Measurements from ENCODE around the gene TTC4. TPM values are rescaled to one million over a fixed set of nuclear protein-coding genes. Genes with fewer than 3 reads are reported as not detected.

TTC4 gene
- total RNA-seq, 1 experiment from 2014 or later, result 30.8 TPM

DNA sequence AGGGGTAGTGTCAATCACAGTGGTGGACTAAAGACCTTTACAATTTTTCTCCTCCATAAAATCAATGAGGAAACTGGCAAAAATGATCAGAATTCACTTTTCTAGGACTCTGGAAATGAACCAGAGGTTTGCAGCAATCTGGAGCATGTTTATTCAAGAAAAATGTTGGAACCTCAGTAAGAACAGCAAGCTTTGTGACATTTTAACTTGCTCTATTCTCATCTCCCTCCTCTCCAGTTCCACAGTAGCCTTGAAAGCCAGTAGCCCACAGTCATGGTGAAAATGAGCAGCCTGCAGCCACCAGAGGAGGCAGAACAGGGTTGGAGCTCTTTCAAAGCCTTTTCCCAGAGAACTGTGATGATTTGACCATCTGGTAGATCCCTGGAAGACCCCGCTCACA, 9.1 kb downstream of the TTC4 start:
- no peak overlapping the region for H3K9ac ChIP-seq (ENCODE audit: extremely low read depth, insufficient read length, low read length)
- no peak overlapping the region for H4K5ac ChIP-seq (ENCODE audit: insufficient read length, low read depth, low read length)
- Mint-ChIP-seq H3K36me3 (ENCODE audit: insufficient read depth in 1 of 3, low read depth in 3 of 3) (peaks cover 49 to 88% (median 80%) of the 10 kb centered on the region in 3 experiments), H3K27me3 (ENCODE audit: low read depth) (no peaks in the 10 kb centered on the region), H3K9me3 (peaks cover 0 to 4% of the 10 kb centered on the region in 2 experiments; a peak in 1 of 5 replicates), H3K4me1 (peaks cover 0 to 3% of the 10 kb centered on the region in 2 experiments; a peak in 1 of 4 replicates), H3K4me3 (no peak overlapping the region), H3K27ac (no peak overlapping the region)
- H4K8ac ChIP-seq (replicated peaks; ENCODE audit: insufficient read length, low read depth, low read length), result no peak overlapping the region
- H2AK5ac ChIP-seq (ENCODE audit: insufficient read length, low read length), result no peak overlapping the region
- no peak overlapping the region for H2AFZ ChIP-seq (ENCODE audit: low read length)
- H3K23me2 ChIP-seq (ENCODE audit: insufficient read length, low read depth, low read length, poor library complexity, severe bottlenecking), result no peaks in the 10 kb centered on the region
- TF ChIP-seq CTCF (conservative IDR thresholded peaks at IDR 0.05), result no peak
- H3K4me2 ChIP-seq (ENCODE audit: insufficient read depth, insufficient read length, low read length), result no peak overlapping the region
- no CpG with 5 or more reads among the region's 1 CpG for WGBS (ENCODE audit: extremely low coverage, insufficient read length, low lambda C conversion rate)
- H3K4me1 ChIP-seq (ENCODE audit: insufficient read depth, low read length), result no peaks in the 10 kb centered on the region
- no peak for DNase-seq
- no peak overlapping the region for H4K91ac ChIP-seq (ENCODE audit: insufficient read length, low read depth, low read length)
- no peak overlapping the region for H3K23ac ChIP-seq (ENCODE audit: insufficient read length, low read depth, low read length)
- H3K18ac ChIP-seq (ENCODE audit: insufficient read length, low read depth, low read length), result no peak overlapping the region
- no peak overlapping the region for H2BK20ac ChIP-seq (ENCODE audit: low read depth, low read length, poor library complexity, severe bottlenecking)
- no peak overlapping the region for H2BK5ac ChIP-seq (ENCODE audit: insufficient read length, low read length)
- H3K27ac ChIP-seq (ENCODE audit: insufficient read length, low read depth, low read length), result no peak overlapping the region
- no peaks in the 10 kb centered on the region for H3K9me3 ChIP-seq (ENCODE audit: control insufficient read depth, low read depth, low read length)
- no peaks in the 10 kb centered on the region for H3K27me3 ChIP-seq (ENCODE audit: insufficient read depth, low read length)
- no peaks in the 10 kb centered on the region for H3K79me1 ChIP-seq (ENCODE audit: insufficient read depth, low read depth, low read length, poor library complexity, severe bottlenecking)
- H2BK120ac ChIP-seq (ENCODE audit: low read depth, low read length, poor library complexity, severe bottlenecking), result no peak overlapping the region
- H3T11ph ChIP-seq (ENCODE audit: low read length), result no peak overlapping the region
- H3K79me2 ChIP-seq (ENCODE audit: insufficient read depth, low read length), result no peaks in the 10 kb centered on the region
- no peak overlapping the region for H3K4ac ChIP-seq (ENCODE audit: low read depth, low read length)
- H3K14ac ChIP-seq (ENCODE audit: insufficient read depth, low read length), result no peak overlapping the region
- no peaks in the 10 kb centered on the region for H4K20me1 ChIP-seq (ENCODE audit: control insufficient read depth, insufficient read depth, insufficient read length)
- H2BK12ac ChIP-seq (ENCODE audit: insufficient read length, low read depth, low read length), result no peak overlapping the region
- no peak overlapping the region for H3K56ac ChIP-seq (ENCODE audit: insufficient read length, low read depth, low read length)
- H2BK15ac ChIP-seq (ENCODE audit: low read depth, low read length), result no peak overlapping the region
